Measurements from ENCODE around the gene TRPM8.

The TRPM8 gene

DNA sequence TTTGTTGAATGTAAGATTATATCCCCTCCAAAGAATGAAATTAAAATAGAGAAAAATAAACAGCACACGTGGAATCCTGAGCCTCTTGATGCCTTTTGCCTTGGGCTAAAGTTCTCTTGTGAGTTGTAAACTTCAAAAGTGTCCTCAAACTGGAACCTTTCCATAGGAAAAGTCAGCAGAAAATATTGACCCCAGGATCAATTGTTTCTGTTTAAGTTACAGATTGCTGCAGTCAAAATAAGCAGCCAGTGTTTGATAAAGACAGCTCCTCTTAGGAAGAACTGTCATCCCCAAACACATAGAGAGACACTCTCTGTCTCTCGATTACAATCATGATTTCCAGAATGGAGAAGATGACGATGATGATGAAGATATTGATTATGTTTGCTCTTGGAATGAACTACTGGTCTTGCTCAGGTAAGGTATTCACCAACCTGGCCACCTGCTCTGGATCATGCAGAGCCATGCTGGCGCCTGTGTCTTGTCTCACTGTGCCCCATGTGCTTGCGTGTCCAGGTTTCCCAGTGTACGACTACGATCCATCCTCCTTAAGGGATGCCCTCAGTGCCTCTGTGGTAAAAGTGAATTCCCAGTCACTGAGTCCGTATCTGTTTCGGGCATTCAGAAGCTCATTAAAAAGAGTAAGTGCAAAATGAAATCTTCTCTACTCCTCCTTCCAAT is 133.4 kb downstream of the TRPM8 start, which contains the start of gene SPP2:
SPP2 (plus strand) TSS at position 248 of the 681 bp plus-strand sequence; CDS start at position 333, 85 bp downstream.
- no peak for DNase-seq

DNA sequence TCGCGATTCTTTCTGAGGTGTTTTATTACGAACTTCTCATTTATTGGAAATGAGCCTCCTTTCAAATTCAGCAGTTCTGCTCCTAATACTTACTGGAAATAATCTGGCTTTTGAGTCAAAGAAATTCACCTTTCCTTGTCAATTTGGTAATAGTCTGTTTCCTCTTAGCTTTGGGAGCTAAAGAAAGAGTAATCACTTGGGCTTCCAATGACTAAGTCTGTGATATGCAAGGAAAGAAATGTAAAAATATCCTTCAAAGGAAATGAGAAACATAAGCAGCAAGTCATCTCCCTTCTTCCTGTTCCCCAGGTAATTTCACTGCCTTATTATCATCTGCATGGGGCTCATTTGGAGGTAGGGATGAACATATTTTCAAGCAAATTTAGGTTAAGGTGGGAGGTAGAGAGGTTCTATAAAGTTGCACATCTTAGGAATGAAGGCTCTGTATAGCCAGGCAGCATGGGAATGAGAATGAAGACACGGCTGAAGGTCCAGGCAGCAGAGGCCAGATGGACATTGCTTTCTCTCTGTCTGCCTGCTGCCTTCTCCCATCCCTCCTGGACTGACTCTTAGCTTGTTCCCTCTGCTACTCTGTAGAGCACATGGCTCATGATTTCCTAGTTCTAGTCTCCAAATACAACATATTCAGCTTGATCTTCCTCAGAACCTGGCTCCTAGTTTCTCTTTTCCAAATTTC is 134.3 kb downstream of the TRPM8 start:
- no peak for DNase-seq

DNA sequence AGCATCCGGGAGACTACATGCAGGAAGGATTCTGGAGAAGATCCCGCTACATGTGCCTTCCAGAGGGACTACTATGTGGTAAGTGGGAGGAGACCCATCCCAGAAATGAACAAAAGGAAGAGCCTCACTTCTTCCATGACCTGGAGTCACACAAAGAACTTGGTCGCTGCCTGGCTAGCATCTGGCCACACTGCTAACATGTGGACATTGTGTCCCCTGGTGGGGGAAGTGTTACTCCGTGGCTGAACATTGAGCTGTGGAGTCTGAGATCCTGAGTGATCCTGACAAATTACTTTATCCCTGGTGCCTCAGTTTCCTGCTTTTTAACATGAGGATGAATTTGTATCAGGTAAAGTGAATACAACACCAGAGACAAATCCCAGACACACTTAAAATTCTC is 141.7 kb downstream of the TRPM8 start:
- DNase-seq, result no peak

DNA sequence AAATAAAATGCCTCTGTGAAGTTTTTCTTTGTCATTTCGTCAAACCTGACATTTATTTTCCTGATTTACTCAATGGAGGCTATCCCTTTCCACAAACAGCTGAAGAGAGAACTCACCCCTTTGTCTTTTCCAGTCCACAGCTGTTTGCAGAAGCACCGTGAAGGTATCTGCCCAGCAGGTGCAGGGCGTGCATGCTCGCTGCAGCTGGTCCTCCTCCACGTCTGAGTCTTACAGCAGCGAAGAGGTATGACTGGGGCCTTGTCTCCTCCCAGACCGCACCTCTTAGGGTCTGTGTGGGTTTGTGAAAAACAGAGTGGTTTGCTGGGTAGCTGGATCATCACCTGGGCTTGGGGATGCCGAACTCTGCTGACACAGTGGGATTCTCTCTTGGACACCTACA is 143.1 kb downstream of the TRPM8 start:
- no peak for DNase-seq

DNA sequence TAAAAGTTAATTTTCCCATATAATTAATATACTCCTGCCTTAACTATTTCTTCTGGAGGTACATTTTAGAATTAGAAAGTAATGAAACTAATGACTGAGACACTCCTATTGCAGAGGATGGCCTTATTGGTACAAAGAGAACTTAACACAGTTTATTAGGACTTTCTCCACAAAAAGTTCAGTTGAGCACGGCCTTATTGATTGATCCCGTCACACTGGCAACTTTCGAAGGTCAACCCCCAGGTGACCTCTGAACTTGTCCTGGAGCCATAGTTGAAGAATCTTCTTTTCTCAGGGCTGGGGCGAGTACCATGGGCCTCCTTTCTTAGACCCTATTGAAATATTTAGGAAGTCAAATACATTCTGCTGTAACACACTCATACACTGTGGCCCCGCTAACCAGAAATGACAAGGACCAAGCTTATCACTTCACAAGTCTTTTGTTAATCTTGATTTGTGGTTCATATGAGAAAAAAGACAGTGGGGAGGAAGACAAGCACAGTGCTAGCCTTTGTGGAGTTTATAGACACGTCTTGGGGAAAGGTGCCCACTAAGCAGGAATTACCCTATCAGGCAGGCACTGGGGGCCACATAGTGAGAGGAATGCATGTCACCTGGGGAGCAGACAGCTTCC is 144.6 kb downstream of the TRPM8 start:
- DNase-seq, result no peak

DNA sequence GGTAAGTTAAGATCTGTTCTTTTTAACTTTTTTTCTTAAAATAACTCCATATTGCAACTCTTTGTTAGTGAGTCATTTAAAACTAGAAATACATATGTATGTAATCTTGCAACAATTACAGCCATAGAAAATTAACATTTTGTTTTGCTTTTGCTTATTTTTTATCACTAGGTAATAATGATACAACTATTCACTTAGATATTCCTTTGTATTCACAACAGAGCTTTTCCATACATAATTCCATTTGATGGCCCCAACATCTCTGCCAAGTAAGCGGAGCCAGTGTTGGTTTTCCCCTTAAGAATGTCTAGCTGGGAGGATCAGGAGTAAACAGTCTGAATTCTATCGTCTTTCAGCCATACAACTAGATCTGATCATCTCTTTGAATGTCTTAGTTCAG is 149.4 kb downstream of the TRPM8 start:
- no peak for DNase-seq
